HepG2 (cell line): Measurements from ENCODE around the gene TLCD1. TPM values are rescaled to one million over a fixed set of nuclear protein-coding genes. Genes with fewer than 3 reads are reported as not detected.

Source experiments
- ATF3 ChIP-seq: sonication (generic); formaldehyde crosslinking; IDR thresholded peaks from 2 replicates; pipeline ENCODE4 v1.4.0; 2020; ENCODE audit warnings: missing genetic modification reagents
- CBX2 ChIP-seq, 2 experiments: fragments of 200-600 bp in 1 of 2; sonication (generic); formaldehyde crosslinking in 1 of 2; IDR thresholded peaks; 2 replicates each; pipeline versions ENCODE4 v1.7.0 to v1.8.1; 2018 to 2022; ENCODE audit warnings: low read depth in 2 of 2, low read length in 1 of 2, mild to moderate bottlenecking in 1 of 2, missing genetic modification reagents in 1 of 2
- DPF2 ChIP-seq: sonication (generic); formaldehyde crosslinking; IDR thresholded peaks from 2 replicates; pipeline ENCODE4 v1.4.0; 2020; ENCODE audit warnings: mild to moderate bottlenecking, low read depth, missing genetic modification reagents, borderline replicate concordance
- ISL2 ChIP-seq: sonication (generic); formaldehyde crosslinking; IDR thresholded peaks from 2 replicates; pipeline ENCODE4 v1.5.0; 2020; ENCODE audit warnings: missing genetic modification reagents
- ISX ChIP-seq: sonication (generic); formaldehyde crosslinking; conservative IDR thresholded peaks from 2 replicates; pipeline ENCODE4 v1.5.0; 2020; ENCODE audit warnings: missing genetic modification reagents
- KMT2A ChIP-seq: sonication (generic); formaldehyde crosslinking; IDR thresholded peaks from 2 replicates; pipeline ENCODE4 v1.4.0; 2020; ENCODE audit warnings: missing genetic modification reagents
- ONECUT2 ChIP-seq: sonication (generic); formaldehyde crosslinking; IDR thresholded peaks from 2 replicates; pipeline ENCODE4 v1.4.0; 2020; ENCODE audit warnings: missing genetic modification reagents
- PAF1 ChIP-seq: IDR thresholded peaks from 2 replicates; pipeline ENCODE4 v1.6.1; 2016; ENCODE audit warnings: missing genetic modification reagents, missing compliant biosample characterization
- SP4 ChIP-seq: sonication (generic); formaldehyde crosslinking; IDR thresholded peaks from 2 replicates; pipeline ENCODE4 v1.8.1; 2023; ENCODE audit warnings: mild to moderate bottlenecking, missing genetic modification reagents
- SPEN ChIP-seq: sonication (generic); formaldehyde crosslinking; IDR thresholded peaks from 2 replicates; pipeline ENCODE4 v1.5.1; 2020; ENCODE audit warnings: low read depth, mild to moderate bottlenecking, missing genetic modification reagents
- U2AF2 ChIP-seq: fragments of 200-400 bp; formaldehyde crosslinking; IDR thresholded peaks from 2 replicates; pipeline ENCODE4 v1.6.1; 2017; ENCODE audit warnings: low read depth, mild to moderate bottlenecking, low read length
- ZFP41 ChIP-seq: sonication (generic); formaldehyde crosslinking; IDR thresholded peaks from 2 replicates; pipeline ENCODE4 v1.4.0; 2020; ENCODE audit warnings: mild to moderate bottlenecking, missing genetic modification reagents, borderline replicate concordance
- ZNF367 ChIP-seq: sonication (generic); formaldehyde crosslinking; IDR thresholded peaks from 2 replicates; pipeline ENCODE4 v1.4.0; 2020; ENCODE audit warnings: missing genetic modification reagents, borderline replicate concordance
- ZNF484 ChIP-seq: sonication (generic); formaldehyde crosslinking; IDR thresholded peaks from 2 replicates; pipeline ENCODE4 v1.5.1; 2020; ENCODE audit warnings: mild to moderate bottlenecking, low read depth, missing genetic modification reagents, borderline replicate concordance
- ZNF75D ChIP-seq: sonication (generic); formaldehyde crosslinking; IDR thresholded peaks from 2 replicates; pipeline ENCODE4 v1.8.1; 2023; ENCODE audit warnings: missing genetic modification reagents, mild to moderate bottlenecking, borderline replicate concordance
- ZNF766 ChIP-seq: sonication (generic); formaldehyde crosslinking; IDR thresholded peaks from 2 replicates; pipeline ENCODE4 v1.5.0; 2020; ENCODE audit warnings: missing genetic modification reagents, borderline replicate concordance
- polyA plus RNA-seq, 8 experiments: library from polyadenylated mRNA; depleted of rRNA in 3 of 8; stranded (reverse) in 7 of 8; unstranded in 1 of 8; fragments of >200 nt; fragmentation: Illumina TruSeq in 4 of 8; extraction: Trizol in 4 of 8; gene quantifications; 2 replicates each; pipeline versions ENCODE4 v1.2.1 to v1.2.3, GENCODE V29; 2011 to 2016; ENCODE audit warnings: low read depth in 4 of 8, missing spikeins in 1 of 8, mixed read lengths in 1 of 8; ENCODE audit not compliant: insufficient read depth in 1 of 8
- total RNA-seq, 5 experiments: library from RNA; depleted of rRNA; stranded (reverse); fragments of >200 nt; fragmentation: Illumina TruSeq; extraction: Trizol; gene quantifications; 2 replicates each; pipeline ENCODE4 v1.2.3, GENCODE V29; 2016; ENCODE audit warnings: low read depth in 1 of 5
- TF ChIP-seq, protein P1 (sequence below), 2 experiments: sonication (generic) in 1 of 2; formaldehyde crosslinking in 1 of 2; IDR thresholded peaks; 2 replicates each; pipeline versions ENCODE4 v1.4.0 to v1.6.1; 2018 to 2020; ENCODE audit warnings: missing genetic modification reagents in 2 of 2, borderline replicate concordance in 1 of 2, low read depth in 1 of 2, mild to moderate bottlenecking in 1 of 2, missing biosample characterization in 1 of 2
- TF ChIP-seq, protein P2 (sequence below), 2 experiments: fragments of 450-650 bp in 1 of 2; sonication (generic) in 1 of 2; formaldehyde crosslinking in 1 of 2; IDR thresholded peaks; 2 replicates each; pipeline versions ENCODE4 v1.6.1 to v1.8.0; 2016 to 2022; ENCODE audit warnings: antibody characterized with exemption in 1 of 2, mild to moderate bottlenecking in 1 of 2, missing genetic modification reagents in 1 of 2

The TLCD1 gene
- total and polyA plus RNA-seq, 2 of the 13 experiments (the other 11 are each of a cell fraction or from before 2014, with no cell fraction given) = 14.9 to 19.6 TPM

- TF ChIP-seq, protein P1, sequence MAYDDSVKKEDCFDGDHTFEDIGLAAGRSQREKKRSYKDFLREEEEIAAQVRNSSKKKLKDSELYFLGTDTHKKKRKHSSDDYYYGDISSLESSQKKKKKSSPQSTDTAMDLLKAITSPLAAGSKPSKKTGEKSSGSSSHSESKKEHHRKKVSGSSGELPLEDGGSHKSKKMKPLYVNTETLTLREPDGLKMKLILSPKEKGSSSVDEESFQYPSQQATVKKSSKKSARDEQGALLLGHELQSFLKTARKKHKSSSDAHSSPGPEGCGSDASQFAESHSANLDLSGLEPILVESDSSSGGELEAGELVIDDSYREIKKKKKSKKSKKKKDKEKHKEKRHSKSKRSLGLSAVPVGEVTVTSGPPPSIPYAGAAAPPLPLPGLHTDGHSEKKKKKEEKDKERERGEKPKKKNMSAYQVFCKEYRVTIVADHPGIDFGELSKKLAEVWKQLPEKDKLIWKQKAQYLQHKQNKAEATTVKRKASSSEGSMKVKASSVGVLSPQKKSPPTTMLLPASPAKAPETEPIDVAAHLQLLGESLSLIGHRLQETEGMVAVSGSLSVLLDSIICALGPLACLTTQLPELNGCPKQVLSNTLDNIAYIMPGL (CRISPR knock-in tag; IDR thresholded peaks at IDR 0.05; ENCODE audit: borderline replicate concordance in 1 of 2, low read depth in 1 of 2) = peak; percentile 8 to 35; a peak in 1 of 4 replicates
- no peak for TF ChIP-seq ISL2 (CRISPR knock-in tag)
- TF ChIP-seq ZNF484 (CRISPR knock-in tag) = no peak
- no peak for TF ChIP-seq DPF2 (CRISPR knock-in tag)
- TF ChIP-seq, protein P2, sequence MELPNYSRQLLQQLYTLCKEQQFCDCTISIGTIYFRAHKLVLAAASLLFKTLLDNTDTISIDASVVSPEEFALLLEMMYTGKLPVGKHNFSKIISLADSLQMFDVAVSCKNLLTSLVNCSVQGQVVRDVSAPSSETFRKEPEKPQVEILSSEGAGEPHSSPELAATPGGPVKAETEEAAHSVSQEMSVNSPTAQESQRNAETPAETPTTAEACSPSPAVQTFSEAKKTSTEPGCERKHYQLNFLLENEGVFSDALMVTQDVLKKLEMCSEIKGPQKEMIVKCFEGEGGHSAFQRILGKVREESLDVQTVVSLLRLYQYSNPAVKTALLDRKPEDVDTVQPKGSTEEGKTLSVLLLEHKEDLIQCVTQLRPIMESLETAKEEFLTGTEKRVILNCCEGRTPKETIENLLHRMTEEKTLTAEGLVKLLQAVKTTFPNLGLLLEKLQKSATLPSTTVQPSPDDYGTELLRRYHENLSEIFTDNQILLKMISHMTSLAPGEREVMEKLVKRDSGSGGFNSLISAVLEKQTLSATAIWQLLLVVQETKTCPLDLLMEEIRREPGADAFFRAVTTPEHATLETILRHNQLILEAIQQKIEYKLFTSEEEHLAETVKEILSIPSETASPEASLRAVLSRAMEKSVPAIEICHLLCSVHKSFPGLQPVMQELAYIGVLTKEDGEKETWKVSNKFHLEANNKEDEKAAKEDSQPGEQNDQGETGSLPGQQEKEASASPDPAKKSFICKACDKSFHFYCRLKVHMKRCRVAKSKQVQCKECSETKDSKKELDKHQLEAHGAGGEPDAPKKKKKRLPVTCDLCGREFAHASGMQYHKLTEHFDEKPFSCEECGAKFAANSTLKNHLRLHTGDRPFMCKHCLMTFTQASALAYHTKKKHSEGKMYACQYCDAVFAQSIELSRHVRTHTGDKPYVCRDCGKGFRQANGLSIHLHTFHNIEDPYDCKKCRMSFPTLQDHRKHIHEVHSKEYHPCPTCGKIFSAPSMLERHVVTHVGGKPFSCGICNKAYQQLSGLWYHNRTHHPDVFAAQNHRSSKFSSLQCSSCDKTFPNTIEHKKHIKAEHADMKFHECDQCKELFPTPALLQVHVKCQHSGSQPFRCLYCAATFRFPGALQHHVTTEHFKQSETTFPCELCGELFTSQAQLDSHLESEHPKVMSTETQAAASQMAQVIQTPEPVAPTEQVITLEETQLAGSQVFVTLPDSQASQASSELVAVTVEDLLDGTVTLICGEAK (IDR thresholded peaks at IDR 0.05) = no peak
- TF ChIP-seq, protein P2 (CRISPR knock-in tag; IDR thresholded peaks at IDR 0.05) = no peak
- TF ChIP-seq SP4 = no peak
- no peak for TF ChIP-seq U2AF2
- no peak for TF ChIP-seq ZNF367 (CRISPR knock-in tag)
- no peak for TF ChIP-seq PAF1 (CRISPR knock-in tag)
- TF ChIP-seq ZNF75D = no peak
- TF ChIP-seq ONECUT2 (CRISPR knock-in tag) = no peak
- no peak for TF ChIP-seq ISX (CRISPR knock-in tag)
- TF ChIP-seq KMT2A (CRISPR knock-in tag) = peak; percentile 22; the same call in 1 of the 2 replicates
- TF ChIP-seq ATF3 (CRISPR knock-in tag) = no peak
- no peak; the same call in 1 of the 2 replicates for TF ChIP-seq SPEN (CRISPR knock-in tag)
- no peak for TF ChIP-seq ZFP41 (CRISPR knock-in tag)
- no peak for TF ChIP-seq CBX2 (IDR thresholded peaks at IDR 0.05; ENCODE audit: low read depth, low read length)
- no peak for TF ChIP-seq CBX2 (CRISPR knock-in tag; IDR thresholded peaks at IDR 0.05; ENCODE audit: low read depth)
- TF ChIP-seq ZNF766 (CRISPR knock-in tag) = no peak
These were observed 5.6 kb downstream of the TLCD1 start (continued) for GRCh38 chr17:28720247-28720996.
